Endothelial cell of umbilical vein (primary cell): ENCODE measurements around the gene TBCD. TPM values are rescaled to one million over a fixed set of nuclear protein-coding genes. Genes with fewer than 3 reads are reported as not detected.

Experiments
- BruUV-seq: library from RNA; stranded (reverse); fragments of 400-500 nt; replicated peaks from 2 replicates; lab custom pipeline; 2021; lab: Mats Ljungman, UMichigan
- CTCF ChIA-PET: fragments of 300-600, 350-600 bp; sonication (Branson Sonifier 250); formaldehyde crosslinking; loops from one replicate; lab custom pipeline; 2021; ENCODE audit warnings: antibody characterized with exemption, inconsistent platforms; lab: Charles Lee
- POLR2A ChIA-PET: fragments of 300-600, 350-600 bp; sonication (Branson Sonifier 250); formaldehyde crosslinking; loops from one replicate; lab custom pipeline; 2021; ENCODE audit warnings: antibody characterized with exemption, inconsistent platforms; lab: Charles Lee
- DNase-seq: peaks from one replicate; pipeline ENCODE4 v3.0.0-alpha.2; 2011; ENCODE audit warnings: low read depth, low spot score
- FAIRE-seq: peaks from 2 replicates; lab custom pipeline; 2011; peaks lifted over from hg19 to GRCh38; lab: Jason Lieb, UNC
- H2AFZ ChIP-seq: 2 replicates; pipeline ENCODE4 v1.6.0; 2012; ENCODE audit warnings: low read depth, low read length, control low read depth, inconsistent platforms
- H3K27ac ChIP-seq: 2 replicates; pipeline ENCODE4 v1.5.1; 2011; ENCODE audit warnings: low read depth, mild to moderate bottlenecking, control low read depth, low read length, moderate library complexity; ENCODE audit not compliant: insufficient read depth
- H3K27me3 ChIP-seq, 2 experiments: 2 replicates each; pipeline versions ENCODE4 v1.6.0 to v1.6.1; 2011; ENCODE audit warnings: low read length in 2 of 2, mixed read lengths in 1 of 2; ENCODE audit not compliant: control insufficient read depth in 2 of 2, insufficient read depth in 2 of 2
- H3K36me3 ChIP-seq, 2 experiments: 2 replicates in 1 of 2; 3 replicates in 1 of 2; pipeline ENCODE4 v1.5.1; 2011; ENCODE audit warnings: low read length in 2 of 2, mild to moderate bottlenecking in 1 of 2, moderate library complexity in 1 of 2; ENCODE audit not compliant: control insufficient read depth in 2 of 2, insufficient read depth in 2 of 2; ENCODE audit errors: extremely low read depth in 1 of 2
- H3K4me1 ChIP-seq: 3 replicates; pipeline ENCODE4 v1.5.1; 2011; ENCODE audit warnings: mild to moderate bottlenecking, low read length; ENCODE audit not compliant: control insufficient read depth, insufficient read depth; ENCODE audit errors: extremely low read depth
- H3K4me2 ChIP-seq: 2 replicates; pipeline ENCODE4 v1.6.1; 2011; ENCODE audit warnings: low read length, control low read depth, mixed read lengths; ENCODE audit not compliant: insufficient read depth
- H3K4me3 ChIP-seq, 3 experiments: fragments of 200-600 bp in 1 of 3; sonication (generic), shearing (Covaris generic) in 1 of 3; replicated peaks in 1 of 3; 2 replicates each; pipeline ENCODE4 v1.5.1; 2011 to 2016; ENCODE audit warnings: control low read depth in 3 of 3, low read length in 3 of 3, mild to moderate bottlenecking in 2 of 3, inconsistent platforms in 1 of 3, low read depth in 1 of 3, moderate library complexity in 1 of 3; ENCODE audit not compliant: insufficient read depth in 1 of 3
- H3K79me2 ChIP-seq: 2 replicates; pipeline ENCODE4 v1.6.0; 2012; ENCODE audit warnings: low read length, inconsistent platforms; ENCODE audit not compliant: control insufficient read depth, insufficient read depth
- H3K9ac ChIP-seq: replicated peaks from 2 replicates; pipeline ENCODE3; 2011; ENCODE audit warnings: low read length, control low read depth; ENCODE audit not compliant: insufficient read depth; ENCODE audit errors: extremely low read depth
- H3K9me1 ChIP-seq: replicated peaks from 3 replicates; pipeline ENCODE4 v1.6.0; 2011; ENCODE audit warnings: mild to moderate bottlenecking, low read length; ENCODE audit not compliant: control insufficient read depth, insufficient read depth; ENCODE audit errors: extremely low read depth
- H3K9me3 ChIP-seq: replicated peaks from 2 replicates; pipeline ENCODE4 v1.5.1; 2012; ENCODE audit warnings: low read length, inconsistent platforms; ENCODE audit not compliant: control insufficient read depth, insufficient read depth
- H4K20me1 ChIP-seq: replicated peaks from 2 replicates; pipeline ENCODE3; 2011; ENCODE audit warnings: mild to moderate bottlenecking, low read length; ENCODE audit not compliant: control insufficient read depth, insufficient read depth; ENCODE audit errors: extremely low read depth
- CTCF ChIP-seq, 2 donors: IDR thresholded peaks; 1 replicate in 1 of 2; 2 replicates in 1 of 2; pipeline ENCODE4 v1.5.1; 2011; ENCODE audit warnings: low read length in 2 of 2, mild to moderate bottlenecking in 2 of 2, moderate library complexity in 2 of 2, control low read depth in 1 of 2, inconsistent platforms in 1 of 2, low read depth in 1 of 2; ENCODE audit not compliant: insufficient read depth in 1 of 2; ENCODE audit errors: extremely low read depth in 1 of 2
- EZH2 ChIP-seq: IDR thresholded peaks from 2 replicates; pipeline ENCODE4 v1.6.1; 2012; ENCODE audit warnings: borderline replicate concordance, low read depth, mild to moderate bottlenecking, moderate library complexity, low read length, inconsistent platforms; ENCODE audit not compliant: severe bottlenecking
- FOS ChIP-seq: IDR thresholded peaks from 2 replicates; pipeline ENCODE4 v1.6.1; 2011; ENCODE audit warnings: mild to moderate bottlenecking, low read length, moderate library complexity, borderline replicate concordance; ENCODE audit not compliant: insufficient read depth
- GATA2 ChIP-seq: IDR thresholded peaks from 2 replicates; pipeline ENCODE4 v1.7.0; 2011; ENCODE audit warnings: low read depth, mild to moderate bottlenecking, moderate library complexity, mixed read lengths, low read length; ENCODE audit not compliant: insufficient read length, insufficient read depth
- MYC ChIP-seq: IDR thresholded peaks from one replicate; pipeline ENCODE4 v1.6.1; 2011; ENCODE audit warnings: mild to moderate bottlenecking, low read depth, low read length
- dilution Hi-C: fragments of 300-500 bp; cut with MboI; formaldehyde crosslinking; loops from one replicate; pipeline ENCODE4 v1.15.0; 2019; ENCODE audit warnings: low sequenced_read_pairs; ENCODE audit not compliant: extremely low pct_ligation_motif_present
- intact Hi-C: fragments of 100-400 bp; cut with micrococcal nuclease; formaldehyde crosslinking; loops from one replicate; pipeline ENCODE4 v1.10.0; 2022
- polyA plus RNA-seq, 4 experiments: library from polyadenylated mRNA; depleted of rRNA in 3 of 4; stranded (reverse) in 3 of 4; unstranded in 1 of 4; fragments of >200 nt; gene quantifications; 2 replicates each; pipeline versions ENCODE4 v1.2.1 to v1.2.3, GENCODE V29; 2011 to 2012; ENCODE audit warnings: missing spikeins in 1 of 4
- total RNA-seq: library from RNA; stranded (reverse); gene quantifications from 2 replicates; pipeline ENCODE4 v1.2.3, GENCODE V29; 2021

The TBCD gene
- total and polyA plus RNA-seq, 2 donors (not counting 3 experiments of a cell fraction or from before 2014, with no cell fraction given): 121 to 145 TPM

- Histone ChIP-seq H3K9me1 (no peaks in the 10 kb centered on the region), H3K4me2 (no peak overlapping the region), H3K36me3 (peaks cover 0 to 33% of the 10 kb centered on the region in 2 experiments), H3K9ac (no peak overlapping the region), H2AFZ (no peak overlapping the region), H3K9me3 (no peaks in the 10 kb centered on the region), H3K4me1 (no peaks in the 10 kb centered on the region), H3K27ac (no peak overlapping the region), H3K27me3 (no peaks in the 10 kb centered on the region), H3K79me2 (no peaks in the 10 kb centered on the region), H3K4me3 (no peak overlapping the region), H4K20me1 (no peaks in the 10 kb centered on the region)
- intact Hi-C loops: no loop called here
- CTCF ChIA-PET: interaction anchor here (0.9 kb wide), 1 partner anchor 161 kb away, joined by 3 read pairs; no protein-coding TSS in a partner anchor
- DNase-seq (no peak), FAIRE-seq (no peak)
- no TSS peak for BruUV-seq
- POLR2A ChIA-PET: no interaction called here
- no peak for TF ChIP-seq CTCF (IDR thresholded peaks at IDR 0.05; ENCODE audit: extremely low read depth in 1 of 2, insufficient read depth in 1 of 2, low read depth in 1 of 2, low read length in 2 of 2)
- dilution Hi-C loops: no loop called here
Measured at GRCh38 chr17:82943339-82943738, 191.5 kb downstream of the TBCD start.

GRCh38 chr17:82943751-82944150, 191.9 kb downstream of the TBCD start:
- Histone ChIP-seq H2AFZ (no peak overlapping the region), H3K36me3 (peaks cover 0 to 33% of the 10 kb centered on the region in 2 experiments), H3K79me2 (no peaks in the 10 kb centered on the region), H3K4me2 (no peak overlapping the region), H3K4me3 (no peak overlapping the region), H3K9me1 (no peaks in the 10 kb centered on the region), H3K4me1 (no peaks in the 10 kb centered on the region), H3K27ac (no peak overlapping the region), H3K9ac (no peak overlapping the region), H3K9me3 (no peaks in the 10 kb centered on the region), H3K27me3 (no peaks in the 10 kb centered on the region), H4K20me1 (no peaks in the 10 kb centered on the region)
- intact Hi-C loops: no loop called here
- CTCF ChIA-PET: interaction anchor here (0.9 kb wide), 1 partner anchor 162 kb away, joined by 3 read pairs; no protein-coding TSS in a partner anchor
- TF ChIP-seq EZH2 (no peak), FOS (no peak), CTCF (IDR thresholded peaks at IDR 0.05; ENCODE audit: extremely low read depth in 1 of 2, insufficient read depth in 1 of 2, low read depth in 1 of 2, low read length in 2 of 2) (no peak), MYC (no peak), GATA2 (no peak)
- FAIRE-seq (no peak), DNase-seq (no peak)
- POLR2A ChIA-PET: no interaction called here
- BruUV-seq: no TSS peak
- dilution Hi-C loops: no loop called here
